ENCODE results near the gene CDK8.

The CDK8 gene

DNA sequence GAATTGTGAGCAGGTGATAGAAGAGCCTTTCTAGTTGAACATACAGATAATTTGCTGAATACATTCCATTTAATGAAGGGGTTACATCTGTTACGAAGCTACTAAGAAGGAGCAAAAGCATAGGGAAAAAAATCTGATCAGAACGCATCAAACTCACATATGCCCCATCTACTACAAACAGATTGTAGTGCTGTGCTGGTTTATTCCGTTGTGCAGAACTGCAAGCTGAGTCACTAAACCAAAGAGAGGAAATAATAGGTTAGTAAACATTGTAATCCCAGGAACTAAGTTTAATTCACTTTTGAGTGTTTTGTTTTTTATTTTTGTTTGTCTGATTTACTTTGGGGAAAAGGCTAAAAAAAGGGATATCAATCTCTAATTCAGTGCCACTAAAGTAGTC is 136.3 kb downstream of the CDK8 start:
- H3K4me3 ChIP-seq (ENCODE audit: low read depth, low read length) = no peak overlapping the region
- TF ChIP-seq, protein P1, sequence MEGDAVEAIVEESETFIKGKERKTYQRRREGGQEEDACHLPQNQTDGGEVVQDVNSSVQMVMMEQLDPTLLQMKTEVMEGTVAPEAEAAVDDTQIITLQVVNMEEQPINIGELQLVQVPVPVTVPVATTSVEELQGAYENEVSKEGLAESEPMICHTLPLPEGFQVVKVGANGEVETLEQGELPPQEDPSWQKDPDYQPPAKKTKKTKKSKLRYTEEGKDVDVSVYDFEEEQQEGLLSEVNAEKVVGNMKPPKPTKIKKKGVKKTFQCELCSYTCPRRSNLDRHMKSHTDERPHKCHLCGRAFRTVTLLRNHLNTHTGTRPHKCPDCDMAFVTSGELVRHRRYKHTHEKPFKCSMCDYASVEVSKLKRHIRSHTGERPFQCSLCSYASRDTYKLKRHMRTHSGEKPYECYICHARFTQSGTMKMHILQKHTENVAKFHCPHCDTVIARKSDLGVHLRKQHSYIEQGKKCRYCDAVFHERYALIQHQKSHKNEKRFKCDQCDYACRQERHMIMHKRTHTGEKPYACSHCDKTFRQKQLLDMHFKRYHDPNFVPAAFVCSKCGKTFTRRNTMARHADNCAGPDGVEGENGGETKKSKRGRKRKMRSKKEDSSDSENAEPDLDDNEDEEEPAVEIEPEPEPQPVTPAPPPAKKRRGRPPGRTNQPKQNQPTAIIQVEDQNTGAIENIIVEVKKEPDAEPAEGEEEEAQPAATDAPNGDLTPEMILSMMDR (IDR thresholded peaks at IDR 0.05; ENCODE audit: low read depth, low read length, missing control alignments) = no peak
- no peak for DNase-seq (ENCODE audit: low read depth)

DNA sequence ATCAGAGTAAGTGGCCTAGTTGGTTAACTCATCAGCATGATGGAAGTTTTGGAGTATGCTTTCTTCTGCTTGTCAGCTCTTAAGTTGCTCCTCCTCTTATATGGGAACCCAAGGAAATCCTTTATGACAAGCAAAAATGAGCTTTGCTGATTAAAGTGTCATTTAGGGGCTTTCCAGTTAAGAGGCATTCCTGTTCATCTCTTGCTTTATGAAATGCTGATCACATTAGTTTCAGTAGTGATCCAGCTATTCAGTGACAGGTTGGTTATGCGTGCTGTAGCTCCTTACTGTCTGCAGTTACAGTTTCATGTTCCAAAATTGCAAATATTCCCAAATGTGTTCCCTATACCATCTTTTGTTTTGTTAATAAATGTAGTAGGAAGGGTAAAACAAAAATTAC is 146.6 kb downstream of the CDK8 start:
- TF ChIP-seq, protein P1 (IDR thresholded peaks at IDR 0.05; ENCODE audit: low read depth, low read length, missing control alignments) = no peak
- DNase-seq (ENCODE audit: low read depth) = no peak
- H3K4me3 ChIP-seq (ENCODE audit: low read depth, low read length) = no peak overlapping the region

DNA sequence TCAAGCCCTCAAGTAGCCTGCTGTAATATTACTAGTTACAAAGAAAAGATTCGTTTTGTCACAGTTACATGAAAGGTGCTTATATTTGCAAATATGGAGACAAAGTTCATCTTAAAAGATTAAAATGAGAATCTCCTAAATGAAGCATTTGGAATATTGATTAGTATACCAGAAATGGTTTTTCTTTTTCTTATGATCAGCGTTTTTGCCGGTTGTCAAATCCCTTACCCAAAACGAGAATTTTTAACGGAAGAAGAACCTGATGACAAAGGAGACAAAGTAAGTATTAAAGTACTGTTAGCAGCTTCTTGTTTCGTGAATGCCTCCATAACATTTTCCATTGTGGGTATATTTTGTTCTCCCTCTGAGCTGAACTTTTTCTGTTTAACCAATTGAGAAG is 147.1 kb downstream of the CDK8 start:
- TF ChIP-seq, protein P1 (IDR thresholded peaks at IDR 0.05; ENCODE audit: low read depth, low read length, missing control alignments) = no peak
- DNase-seq (ENCODE audit: low read depth) = no peak
- no peak overlapping the region for H3K4me3 ChIP-seq (ENCODE audit: low read depth, low read length)

DNA sequence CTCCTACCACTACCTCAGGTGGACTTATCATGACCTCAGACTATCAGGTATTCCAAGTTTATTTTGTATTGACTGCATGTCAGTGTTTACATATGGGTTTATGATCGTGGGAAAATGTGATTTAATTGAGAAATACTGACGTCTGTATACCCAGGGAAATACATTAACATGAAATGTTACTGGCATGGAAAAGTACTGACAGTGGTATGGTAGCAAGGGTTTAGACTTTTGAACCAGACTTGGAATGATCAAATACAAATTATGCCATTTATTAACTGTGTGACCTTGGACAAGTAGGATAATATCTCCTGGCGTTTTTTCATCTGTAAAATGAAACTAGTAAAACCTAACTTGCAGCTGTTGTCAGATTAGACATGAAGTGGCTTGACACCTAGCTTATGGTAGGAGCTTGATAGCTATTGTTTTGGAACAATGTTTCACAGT is 147.7 kb downstream of the CDK8 start:
- no peak overlapping the region for H3K4me3 ChIP-seq (ENCODE audit: low read depth, low read length)
- TF ChIP-seq, protein P1 (IDR thresholded peaks at IDR 0.05; ENCODE audit: low read depth, low read length, missing control alignments) = no peak
- DNase-seq (ENCODE audit: low read depth) = no peak

DNA sequence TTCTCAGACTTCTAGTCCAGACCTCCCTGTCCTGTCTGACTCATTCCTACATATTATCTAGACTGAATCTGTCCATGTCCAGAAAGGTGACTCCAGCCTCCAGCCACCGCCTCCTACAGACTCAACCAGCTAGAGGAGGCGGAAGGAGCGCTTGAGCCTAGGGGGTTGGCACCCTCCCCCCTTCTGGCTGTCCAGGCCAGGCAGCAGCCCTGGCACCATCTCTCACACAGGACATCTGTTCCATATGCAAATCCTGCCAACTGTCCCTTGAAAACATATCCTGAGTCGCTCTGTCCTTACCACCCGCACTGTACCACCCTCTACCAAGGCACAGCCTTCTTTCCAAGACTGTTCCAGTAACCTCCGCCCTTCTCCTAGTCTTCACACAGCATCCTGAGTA is 152.9 kb downstream of the CDK8 start:
- H3K4me3 ChIP-seq (ENCODE audit: low read depth, low read length) = no peak overlapping the region
- no peak for DNase-seq (ENCODE audit: low read depth)
- TF ChIP-seq, protein P1 (IDR thresholded peaks at IDR 0.05; ENCODE audit: low read depth, low read length, missing control alignments) = no peak

DNA sequence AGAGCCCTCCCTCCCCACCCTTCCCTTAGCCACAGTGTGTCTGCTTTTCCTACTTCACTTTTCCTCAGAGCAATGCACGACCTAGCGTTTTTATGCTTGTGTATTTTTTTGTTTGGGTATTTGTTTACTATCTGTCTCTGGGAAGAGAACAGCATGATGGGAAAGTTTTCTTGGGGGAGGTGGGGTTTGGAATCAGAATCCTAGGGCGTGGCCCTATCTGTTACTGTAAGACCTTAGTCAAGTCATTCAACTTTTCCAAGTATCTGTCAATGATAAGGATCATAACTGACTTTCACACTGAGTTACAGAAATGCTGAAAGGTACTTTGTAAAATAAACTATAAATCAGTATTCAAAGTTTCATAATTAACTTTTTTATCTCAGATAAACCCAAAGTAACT is 157.3 kb downstream of the CDK8 start:
- TF ChIP-seq, protein P1 (IDR thresholded peaks at IDR 0.05; ENCODE audit: low read depth, low read length, missing control alignments) = no peak
- H3K4me3 ChIP-seq (ENCODE audit: low read depth, low read length) = no peak overlapping the region
- no peak for DNase-seq (ENCODE audit: low read depth)

DNA sequence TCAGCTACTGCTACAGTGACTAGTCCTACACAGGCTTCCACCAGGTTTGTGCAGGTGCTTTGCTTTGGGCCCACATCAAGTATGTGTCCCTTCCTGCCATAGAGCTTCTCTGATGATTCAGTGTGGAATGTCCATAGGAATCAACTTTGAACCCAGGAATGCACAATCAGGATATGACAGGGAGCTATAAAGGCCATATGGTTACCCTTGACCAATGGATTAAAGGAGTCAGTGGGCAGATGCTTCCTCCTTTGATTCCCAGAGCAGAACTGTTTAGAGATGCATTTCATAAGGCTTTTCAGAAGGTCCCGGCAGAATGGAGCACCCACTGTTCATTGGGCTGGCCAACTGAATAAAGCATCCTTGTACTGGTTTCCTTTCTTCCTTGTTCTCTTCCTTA is 158.3 kb downstream of the CDK8 start:
- TF ChIP-seq, protein P1 (IDR thresholded peaks at IDR 0.05; ENCODE audit: low read depth, low read length, missing control alignments) = no peak
- no peak for DNase-seq (ENCODE audit: low read depth)
- H3K4me3 ChIP-seq (ENCODE audit: low read depth, low read length) = no peak overlapping the region
